ENCODE data around the gene EIF6. TPM values are rescaled to one million over a fixed set of nuclear protein-coding genes. Genes with fewer than 3 reads are reported as not detected.
A peak's percentile ranks its signal among the peaks of the same experiment; 100 is the strongest.

Gene EIF6
- total and polyA plus RNA-seq, 2 experiments from 2014 or later = 166 to 245 TPM

- H3K36me3 ChIP-seq (ENCODE audit: low read depth) = no peaks in the 10 kb centered on the region
- 50 to 54% methylated on average over 2 of the region's 2 CpGs for WGBS, 2 experiments (ENCODE audit: low coverage in 1 of 2, low lambda C conversion rate in 2 of 2, missing lambda C conversion rate in 2 of 2)
- H4K20me1 ChIP-seq (ENCODE audit: insufficient read depth) = no peaks in the 10 kb centered on the region
- no peak overlapping the region for H3K9ac ChIP-seq
- no peak overlapping the region for H2AFZ ChIP-seq
- no peaks in the 10 kb centered on the region for H3K79me2 ChIP-seq (ENCODE audit: insufficient read depth)
- no peaks in the 10 kb centered on the region for H3K9me2 ChIP-seq (ENCODE audit: insufficient read depth)
- no peaks in the 10 kb centered on the region for H3K27me3 ChIP-seq (replicated peaks; ENCODE audit: insufficient read depth)
- TF ChIP-seq EZH2 (IDR thresholded peaks at IDR 0.05; ENCODE audit: insufficient read depth, poor library complexity, severe bottlenecking) (no peak), EZH2phosphoT487 (IDR thresholded peaks at IDR 0.05; ENCODE audit: insufficient read depth, low read depth) (no peak)
- no peaks in the 10 kb centered on the region for H3K9me3 ChIP-seq (ENCODE audit: low read depth)
- no peaks in the 10 kb centered on the region for H3F3A ChIP-seq (ENCODE audit: insufficient read depth)
- in situ Hi-C loops (cut with MboI) = no loop called here
- no peak for DNase-seq
- no peak overlapping the region for H3K27ac ChIP-seq
- H3K4me3 ChIP-seq = no peak overlapping the region
- no peaks in the 10 kb centered on the region for H3K4me1 ChIP-seq (ENCODE audit: insufficient read depth)
- no peak overlapping the region for H3K4me2 ChIP-seq (ENCODE audit: unreplicated experiment)
Observed at GRCh38 chr20:35243986-35244385, 40.6 kb downstream of the EIF6 start.

- no peak overlapping the region for H3K4me2 ChIP-seq (ENCODE audit: unreplicated experiment)
- H3K4me3 ChIP-seq = no peak overlapping the region
- in situ Hi-C loops (cut with MboI) = no loop called here
- 49 to 50% methylated on average over 2 of the region's 2 CpGs for WGBS, 2 experiments (ENCODE audit: low coverage in 1 of 2, low lambda C conversion rate in 2 of 2, missing lambda C conversion rate in 2 of 2)
- no peaks in the 10 kb centered on the region for H3K9me3 ChIP-seq (ENCODE audit: low read depth)
- H3K9me2 ChIP-seq (ENCODE audit: insufficient read depth) = no peaks in the 10 kb centered on the region
- H3K27ac ChIP-seq = no peak overlapping the region
- no peaks in the 10 kb centered on the region for H3K4me1 ChIP-seq (ENCODE audit: insufficient read depth)
- TF ChIP-seq EZH2 (IDR thresholded peaks at IDR 0.05; ENCODE audit: insufficient read depth, poor library complexity, severe bottlenecking) (no peak), EZH2phosphoT487 (IDR thresholded peaks at IDR 0.05; ENCODE audit: insufficient read depth, low read depth) (no peak)
- no peak overlapping the region for H3K9ac ChIP-seq
- H2AFZ ChIP-seq = no peak overlapping the region
- no peaks in the 10 kb centered on the region for H3K27me3 ChIP-seq (replicated peaks; ENCODE audit: insufficient read depth)
- H3K36me3 ChIP-seq (ENCODE audit: low read depth) = no peaks in the 10 kb centered on the region
- no peaks in the 10 kb centered on the region for H3K79me2 ChIP-seq (ENCODE audit: insufficient read depth)
- H4K20me1 ChIP-seq (ENCODE audit: insufficient read depth) = no peaks in the 10 kb centered on the region
- DNase-seq = no peak
- H3F3A ChIP-seq (ENCODE audit: insufficient read depth) = no peaks in the 10 kb centered on the region
Observed at GRCh38 chr20:35243317-35243716, 41.3 kb downstream of the EIF6 start.

DNA sequence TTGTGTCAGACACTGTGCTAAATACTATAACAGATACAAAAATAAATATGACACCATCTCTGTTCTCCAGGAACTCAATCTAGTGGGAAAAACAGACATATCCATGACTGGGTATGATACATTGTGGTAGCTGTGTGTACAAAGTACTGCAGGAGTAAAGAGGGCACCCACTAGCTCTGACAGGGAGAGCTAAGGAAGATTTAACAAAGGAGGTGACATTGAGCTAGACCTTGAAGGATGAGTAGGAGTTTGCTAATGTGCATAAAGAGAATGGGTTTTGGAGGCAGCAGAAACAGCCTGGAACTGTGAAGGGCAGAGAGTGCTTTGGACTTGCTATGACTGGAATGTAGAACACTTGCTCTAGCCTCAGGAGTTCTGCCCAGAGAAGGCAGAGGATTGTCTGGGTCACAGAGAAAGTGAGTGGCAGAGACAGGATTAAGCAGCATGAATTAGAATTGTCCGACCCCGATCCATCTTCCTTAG, 43.7 kb downstream of the EIF6 start:
- peak; percentile 6 for DNase-seq
- H3K27me3 ChIP-seq (replicated peaks; ENCODE audit: insufficient read depth) = no peaks in the 10 kb centered on the region
- 94 to 98% methylated on average over 2 of the region's 2 CpGs for WGBS, 2 experiments (ENCODE audit: low coverage in 1 of 2, low lambda C conversion rate in 2 of 2, missing lambda C conversion rate in 2 of 2)

DNA sequence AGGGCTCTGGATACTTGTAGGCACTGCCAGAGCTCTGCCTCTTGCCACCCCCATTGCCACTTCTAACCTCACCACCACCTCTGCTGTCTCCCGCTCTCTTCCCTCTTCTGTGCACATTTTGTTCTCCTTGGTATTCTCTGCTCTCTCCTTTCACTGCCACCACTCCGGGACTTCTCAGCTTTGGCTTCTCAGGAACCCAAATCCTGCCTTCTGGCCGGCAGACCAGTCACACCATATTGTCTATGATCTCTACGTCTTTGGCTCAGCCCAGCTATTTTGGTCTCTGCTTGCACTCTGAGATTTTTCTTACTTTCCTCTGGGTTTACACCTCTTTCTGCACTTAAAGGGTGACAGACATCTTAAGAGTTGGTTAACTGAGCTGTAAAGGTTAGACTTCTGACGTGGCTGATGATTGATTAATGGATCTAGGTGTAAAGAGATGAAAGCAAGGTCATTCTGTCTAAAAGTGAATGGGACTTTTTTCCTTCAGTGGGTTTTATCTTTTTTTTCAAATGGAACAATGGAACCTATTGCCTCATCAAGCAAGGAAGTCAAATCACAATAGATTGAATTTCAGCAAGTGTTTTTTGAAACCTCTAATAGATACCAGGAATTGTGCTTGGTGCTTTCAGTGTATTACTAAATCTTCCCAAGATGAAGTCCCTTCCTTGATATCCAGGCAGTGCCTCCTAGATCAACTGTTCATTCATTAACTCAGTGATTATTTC, 44.3 kb downstream of the EIF6 start:
- Histone ChIP-seq H3K9me3 (ENCODE audit: low read depth) (no peaks in the 10 kb centered on the region), H3K4me1 (ENCODE audit: insufficient read depth) (peaks cover 8% of the 10 kb centered on the region), H3K36me3 (ENCODE audit: low read depth) (no peaks in the 10 kb centered on the region), H3K79me2 (ENCODE audit: insufficient read depth) (no peaks in the 10 kb centered on the region), H3K4me2 (ENCODE audit: unreplicated experiment) (no peak overlapping the region), H3K9me2 (ENCODE audit: insufficient read depth) (no peaks in the 10 kb centered on the region), H3K27ac (no peak overlapping the region), H3F3A (ENCODE audit: insufficient read depth) (no peaks in the 10 kb centered on the region), H3K4me3 (no peak overlapping the region), H3K27me3 (replicated peaks; ENCODE audit: insufficient read depth) (no peaks in the 10 kb centered on the region), H4K20me1 (ENCODE audit: insufficient read depth) (no peaks in the 10 kb centered on the region), H3K9ac (no peak overlapping the region), H2AFZ (no peak overlapping the region)
- 69 to 79% methylated on average over 5 of the region's 5 CpGs for WGBS, 2 experiments (ENCODE audit: low coverage in 1 of 2, low lambda C conversion rate in 2 of 2, missing lambda C conversion rate in 2 of 2)
- TF ChIP-seq EZH2 (IDR thresholded peaks at IDR 0.05; ENCODE audit: insufficient read depth, poor library complexity, severe bottlenecking) = no peak
- TF ChIP-seq EZH2phosphoT487 (IDR thresholded peaks at IDR 0.05; ENCODE audit: insufficient read depth, low read depth) = no peak
- DNase-seq = no peak
- in situ Hi-C loops (cut with MboI) = no loop called here

More for the DNA sequence above, 43.7 kb downstream of the EIF6 start:
- no peak for TF ChIP-seq EZH2phosphoT487 (IDR thresholded peaks at IDR 0.05; ENCODE audit: insufficient read depth, low read depth)
- no peak for TF ChIP-seq EZH2 (IDR thresholded peaks at IDR 0.05; ENCODE audit: insufficient read depth, poor library complexity, severe bottlenecking)
- Histone ChIP-seq H3K9me3 (ENCODE audit: low read depth) (no peaks in the 10 kb centered on the region), H2AFZ (no peak overlapping the region), H3K9me2 (ENCODE audit: insufficient read depth) (no peaks in the 10 kb centered on the region), H3K4me3 (no peak overlapping the region), H3K4me1 (ENCODE audit: insufficient read depth) (peaks cover 8% of the 10 kb centered on the region), H3K9ac (no peak overlapping the region), H3K79me2 (ENCODE audit: insufficient read depth) (no peaks in the 10 kb centered on the region), H3K4me2 (ENCODE audit: unreplicated experiment) (no peak overlapping the region), H3K36me3 (ENCODE audit: low read depth) (no peaks in the 10 kb centered on the region), H3K27ac (no peak overlapping the region), H3F3A (ENCODE audit: insufficient read depth) (no peaks in the 10 kb centered on the region), H4K20me1 (ENCODE audit: insufficient read depth) (no peaks in the 10 kb centered on the region)
- in situ Hi-C loops (cut with MboI) = no loop called here
